Hepatocyte (in vitro differentiated cells): Measurements from ENCODE around the gene CPT1B. TPM values are rescaled to one million over a fixed set of nuclear protein-coding genes. Genes with fewer than 3 reads are reported as not detected.

Experiments
- DNase-seq: peaks from one replicate; pipeline ENCODE4 v3.0.0-alpha.2; 2016; ENCODE audit warnings: low spot score
- H2AFZ ChIP-seq: fragments of 200-600 bp; sonication (generic); 2 replicates; pipeline ENCODE4 v1.6.0; 2016; ENCODE audit warnings: antibody characterized with exemption, mild to moderate bottlenecking
- H3K27ac ChIP-seq: fragments of 200-600 bp; sonication (generic); 2 replicates; pipeline ENCODE4 v1.5.1; 2016; ENCODE audit warnings: mild to moderate bottlenecking
- H3K27me3 ChIP-seq: fragments of 200-600 bp; sonication (generic); 2 replicates; pipeline ENCODE4 v1.6.1; 2016
- H3K36me3 ChIP-seq: fragments of 200-600 bp; sonication (generic); replicated peaks from 2 replicates; pipeline ENCODE4 v1.5.1; 2016; ENCODE audit warnings: low read depth; ENCODE audit not compliant: insufficient read depth
- H3K4me1 ChIP-seq: fragments of 200-600 bp; sonication (generic); 2 replicates; pipeline ENCODE4 v1.5.1; 2016; ENCODE audit warnings: mild to moderate bottlenecking, moderate library complexity; ENCODE audit not compliant: insufficient read depth
- H3K4me2 ChIP-seq: fragments of 200-600 bp; sonication (generic); 2 replicates; pipeline ENCODE4 v1.6.0; 2016
- H3K4me3 ChIP-seq: fragments of 200-600 bp; sonication (generic); 2 replicates; pipeline ENCODE4 v1.5.1; 2016; ENCODE audit warnings: mild to moderate bottlenecking
- H3K79me2 ChIP-seq: fragments of 200-600 bp; sonication (generic); 2 replicates; pipeline ENCODE4 v1.6.0; 2017; ENCODE audit warnings: mild to moderate bottlenecking
- H3K9me2 ChIP-seq: fragments of 200-600 bp; sonication (generic); replicated peaks from 2 replicates; pipeline ENCODE4 v1.6.0; 2017; ENCODE audit warnings: mild to moderate bottlenecking; ENCODE audit not compliant: insufficient read depth
- H3K9me3 ChIP-seq: fragments of 200-600 bp; sonication (generic); 2 replicates; pipeline ENCODE4 v1.5.1; 2016; ENCODE audit warnings: low read depth, mild to moderate bottlenecking
- H4K20me1 ChIP-seq: fragments of 200-600 bp; sonication (generic); 2 replicates; pipeline ENCODE4 v1.6.0; 2016; ENCODE audit warnings: mild to moderate bottlenecking; ENCODE audit not compliant: insufficient read depth, poor library complexity, severe bottlenecking
- CTCF ChIP-seq: fragments of 200-600 bp; sonication (generic); IDR thresholded peaks from 2 replicates; pipeline ENCODE4 v1.5.1; 2016; ENCODE audit warnings: antibody characterized with exemption, mild to moderate bottlenecking; ENCODE audit not compliant: poor library complexity
- EZH2 ChIP-seq: fragments of 200-600 bp; sonication (generic); IDR thresholded peaks from 2 replicates; pipeline ENCODE4 v1.6.1; 2016; ENCODE audit warnings: antibody characterized with exemption, mild to moderate bottlenecking, borderline replicate concordance
- EZH2phosphoT487 ChIP-seq: fragments of 200-600 bp; sonication (generic); IDR thresholded peaks from one replicate; pipeline ENCODE4 v1.6.1; 2018; ENCODE audit warnings: antibody characterized with exemption, mild to moderate bottlenecking, low read depth, moderate library complexity; ENCODE audit not compliant: unreplicated experiment, severe bottlenecking
- WGBS: methylation state at CpG from one replicate; pipeline ENCODE4 v1.1.6; 2016; ENCODE audit warnings: low lambda C conversion rate; ENCODE audit errors: missing lambda C conversion rate; 5-methylcytosine and 5-hydroxymethylcytosine counted together
- polyA plus RNA-seq: library from polyadenylated mRNA; unstranded; fragments of >200 nt; fragmentation: Nextera tagmentation; extraction: Ambion mirVana; gene quantifications from 2 replicates; pipeline ENCODE4 v1.2.1, GENCODE V29; 2016
- total RNA-seq: library from RNA; depleted of rRNA; stranded (reverse); fragments of >200 nt; gene quantifications from 2 replicates; pipeline ENCODE4 v1.2.3, GENCODE V29; 2014

CPT1B gene
- total and polyA plus RNA-seq, 2 experiments from 2014 or later, result 27.5 to 64.0 TPM

GRCh38 chr22:50571264-50572175, 6.7 kb downstream of the CPT1B start:
- Histone ChIP-seq H3K9me2 (no peaks in the 10 kb centered on the region), H2AFZ (no peak overlapping the region)

GRCh38 chr22:50570861-50571260, 7.4 kb downstream of the CPT1B start:
- Histone ChIP-seq H3K4me3 (no peak overlapping the region), H3K36me3 (no peaks in the 10 kb centered on the region), H3K27ac (no peak overlapping the region), H3K27me3 (no peaks in the 10 kb centered on the region), H3K4me2 (no peak overlapping the region), H3K4me1 (no peaks in the 10 kb centered on the region), H3K9me3 (no peaks in the 10 kb centered on the region), H3K9me2 (no peaks in the 10 kb centered on the region), H3K79me2 (no peaks in the 10 kb centered on the region), H4K20me1 (peaks cover under 1% of the 10 kb centered on the region), H2AFZ (no peak overlapping the region)
- TF ChIP-seq EZH2 (no peak), EZH2phosphoT487 (no peak), CTCF (no peak)
- WGBS, result over 99% methylated on average over 12 of the region's 12 CpGs
- DNase-seq, result no peak

More at GRCh38 chr22:50571264-50572175, 6.7 kb downstream of the CPT1B start:
- Histone ChIP-seq H3K79me2 (no peaks in the 10 kb centered on the region), H3K36me3 (no peaks in the 10 kb centered on the region), H3K9me3 (no peaks in the 10 kb centered on the region), H3K27me3 (no peaks in the 10 kb centered on the region), H3K4me1 (no peaks in the 10 kb centered on the region), H3K4me3 (no peak overlapping the region), H3K27ac (no peak overlapping the region), H3K4me2 (no peak overlapping the region), H4K20me1 (peaks cover 3% of the 10 kb centered on the region)
- WGBS, result 92% methylated on average over 26 of the region's 26 CpGs
- DNase-seq, result no peak
- TF ChIP-seq EZH2phosphoT487, result no peak
- TF ChIP-seq CTCF, result no peak
- no peak for TF ChIP-seq EZH2

GRCh38 chr22:50569896-50570535, 8.2 kb downstream of the CPT1B start:
- H3K27ac ChIP-seq, result no peak overlapping the region
- WGBS, result 97% methylated on average over 13 of the region's 13 CpGs
- no peaks in the 10 kb centered on the region for H3K36me3 ChIP-seq
- H3K9me3 ChIP-seq, result no peaks in the 10 kb centered on the region
- no peaks in the 10 kb centered on the region for H4K20me1 ChIP-seq
- no peak overlapping the region for H3K4me3 ChIP-seq
- H3K27me3 ChIP-seq, result no peaks in the 10 kb centered on the region
- H2AFZ ChIP-seq, result no peak overlapping the region
- TF ChIP-seq CTCF, result no peak
- no peak for TF ChIP-seq EZH2
- TF ChIP-seq EZH2phosphoT487, result no peak
- H3K9me2 ChIP-seq, result no peaks in the 10 kb centered on the region
- H3K79me2 ChIP-seq, result no peaks in the 10 kb centered on the region
- no peak for DNase-seq
- H3K4me2 ChIP-seq, result no peak overlapping the region
- no peaks in the 10 kb centered on the region for H3K4me1 ChIP-seq
